AG09319 (cell line): ENCODE results near the gene ARFGEF3.

Experiments used
- DNase-seq: peaks from one replicate; pipeline ENCODE4 v3.0.0-alpha.2; 2010; ENCODE audit warnings: low read depth; ENCODE audit errors: extremely low read depth
- CTCF ChIP-seq: IDR thresholded peaks from 2 replicates; pipeline ENCODE4 v1.5.1; 2011; ENCODE audit warnings: low read depth, mild to moderate bottlenecking, inconsistent platforms, low read length, moderate library complexity

Gene ARFGEF3

GRCh38 chr6:138226700-138227315, 65.1 kb downstream of the ARFGEF3 start:
- TF ChIP-seq CTCF: no peak
- no peak for DNase-seq

- TF ChIP-seq CTCF: no peak
- no peak for DNase-seq
Observed at GRCh38 chr6:138227316-138227781, 65.6 kb downstream of the ARFGEF3 start.

- no peak for TF ChIP-seq CTCF
- no peak for DNase-seq
Observed at GRCh38 chr6:138229072-138229471, 67.3 kb downstream of the ARFGEF3 start.

GRCh38 chr6:138229663-138230179, 68.0 kb downstream of the ARFGEF3 start:
- DNase-seq: no peak
- no peak for TF ChIP-seq CTCF

- no peak for DNase-seq
- TF ChIP-seq CTCF: no peak
Observed at GRCh38 chr6:138230221-138230620, 68.5 kb downstream of the ARFGEF3 start.

GRCh38 chr6:138230759-138231380, 69.1 kb downstream of the ARFGEF3 start:
- DNase-seq: no peak
- no peak for TF ChIP-seq CTCF

- no peak for TF ChIP-seq CTCF
- no peak for DNase-seq
Observed at GRCh38 chr6:138231381-138231886, 69.7 kb downstream of the ARFGEF3 start.
